Panc1 (cell line): ENCODE data around the gene TEX28. TPM values are rescaled to one million over a fixed set of nuclear protein-coding genes. Genes with fewer than 3 reads are reported as not detected.

ENCODE experiments used
- ATAC-seq: fragments of 200-7000 bp; cut with Tn5 transposase; 2 replicates; pipeline ENCODE4 v1.9.1; 2020; ENCODE audit warnings: mild to moderate bottlenecking, moderate library complexity
- BruUV-seq: library from RNA; stranded (reverse); fragments of 400-500 nt; replicated peaks from 2 replicates; lab custom pipeline; 2021; lab: Mats Ljungman, UMichigan
- CTCF ChIA-PET: fragments of 300-600 bp; sonication (Branson Sonifier 250); formaldehyde crosslinking; loops from one replicate; lab custom pipeline; 2022; ENCODE audit warnings: antibody characterized with exemption; lab: Charles Lee
- POLR2A ChIA-PET: fragments of 300-600 bp; sonication (Branson Sonifier 250); formaldehyde crosslinking; loops from one replicate; lab custom pipeline; 2022; ENCODE audit warnings: antibody characterized with exemption; lab: Charles Lee
- DNase-seq: peaks from one replicate; pipeline ENCODE4 v3.0.0-alpha.2; 2010; ENCODE audit warnings: low read depth, low spot score
- H3K27ac ChIP-seq: 2 replicates; pipeline ENCODE4 v1.5.1; 2011; ENCODE audit warnings: mild to moderate bottlenecking, low read length, inconsistent platforms
- H3K27me3 ChIP-seq: fragments of 200-500 bp; sonication (Bioruptor generic); 2 replicates; pipeline ENCODE4 v1.6.0; 2014; ENCODE audit warnings: low read length, inconsistent platforms; ENCODE audit not compliant: control insufficient read depth, insufficient read depth
- H3K36me3 ChIP-seq: fragments of 200-500 bp; sonication (Bioruptor generic); 2 replicates; pipeline ENCODE4 v1.5.1; 2014; ENCODE audit warnings: inconsistent platforms, mild to moderate bottlenecking, low read length, moderate library complexity; ENCODE audit not compliant: control insufficient read depth, insufficient read depth
- H3K4me1 ChIP-seq: 2 replicates; pipeline ENCODE4 v1.5.1; 2011; ENCODE audit warnings: inconsistent platforms, mild to moderate bottlenecking, low read length, moderate library complexity; ENCODE audit not compliant: control insufficient read depth, insufficient read depth
- H3K4me3 ChIP-seq, 2 experiments: 2 replicates each; pipeline ENCODE4 v1.5.1; 2011 to 2012; ENCODE audit warnings: low read depth in 2 of 2, low read length in 2 of 2, mild to moderate bottlenecking in 2 of 2, inconsistent platforms in 1 of 2, moderate library complexity in 1 of 2
- H3K9me3 ChIP-seq: fragments of 200-500 bp; sonication (Bioruptor generic); 2 replicates; pipeline ENCODE4 v1.5.1; 2014; ENCODE audit warnings: low read depth, mild to moderate bottlenecking, inconsistent platforms, low read length, moderate library complexity; ENCODE audit not compliant: control insufficient read depth, insufficient read depth
- POLR2AphosphoS5 ChIP-seq: IDR thresholded peaks from 2 replicates; pipeline ENCODE4 v1.6.1; 2012; ENCODE audit warnings: mild to moderate bottlenecking, low read depth, low read length, moderate library complexity
- SIN3A ChIP-seq: IDR thresholded peaks from 2 replicates; pipeline ENCODE4 v1.6.1; 2012; ENCODE audit warnings: low read depth, mild to moderate bottlenecking, low read length, moderate library complexity, borderline replicate concordance; ENCODE audit not compliant: insufficient read depth
- TCF7L2 ChIP-seq: IDR thresholded peaks from 2 replicates; pipeline ENCODE4 v1.6.1; 2011; ENCODE audit warnings: mild to moderate bottlenecking, low read depth, low read length, inconsistent platforms
- in situ Hi-C: cut with HindIII; loops from 2 replicates; pipeline ENCODE4 v1.10.0; 2016; ENCODE audit warnings: low sequenced_read_pairs, low pct_unique_long_range_greater_than_20kb
- intact Hi-C: fragments of 100-400 bp; cut with micrococcal nuclease; formaldehyde crosslinking; loops from one replicate; pipeline ENCODE4 v1.10.0; 2022; ENCODE audit not compliant: unreplicated experiment
- total RNA-seq: library from RNA; stranded (reverse); gene quantifications from one replicate; pipeline ENCODE4 v1.2.1, GENCODE V29; 2021; ENCODE audit not compliant: unreplicated experiment
- TF ChIP-seq, protein P1 (sequence below): fragments of 450-650 bp; IDR thresholded peaks from 2 replicates; pipeline ENCODE4 v1.5.1; 2017; ENCODE audit warnings: mild to moderate bottlenecking
- TF ChIP-seq, protein P2 (sequence below), 2 experiments: IDR thresholded peaks; 2 replicates each; pipeline ENCODE4 v1.6.1; 2011 to 2012; ENCODE audit warnings: low read depth in 2 of 2, control low read depth in 1 of 2, low read length in 1 of 2, mild to moderate bottlenecking in 1 of 2, moderate library complexity in 1 of 2; ENCODE audit not compliant: insufficient read depth in 1 of 2

The TEX28 gene
- total RNA-seq, 1 experiment from 2014 or later = not detected

- Histone ChIP-seq H3K4me1 (no peaks in the 10 kb centered on the region), H3K4me3 (no peak overlapping the region), H3K27ac (no peak overlapping the region), H3K36me3 (no peaks in the 10 kb centered on the region), H3K27me3 (no peaks in the 10 kb centered on the region), H3K9me3 (no peaks in the 10 kb centered on the region)
- intact Hi-C loops (no loop called here), in situ Hi-C loops (no loop called here)
- CTCF ChIA-PET = no interaction called here
- BruUV-seq = no TSS peak
- POLR2A ChIA-PET = no interaction called here
- TF ChIP-seq, protein P1, sequence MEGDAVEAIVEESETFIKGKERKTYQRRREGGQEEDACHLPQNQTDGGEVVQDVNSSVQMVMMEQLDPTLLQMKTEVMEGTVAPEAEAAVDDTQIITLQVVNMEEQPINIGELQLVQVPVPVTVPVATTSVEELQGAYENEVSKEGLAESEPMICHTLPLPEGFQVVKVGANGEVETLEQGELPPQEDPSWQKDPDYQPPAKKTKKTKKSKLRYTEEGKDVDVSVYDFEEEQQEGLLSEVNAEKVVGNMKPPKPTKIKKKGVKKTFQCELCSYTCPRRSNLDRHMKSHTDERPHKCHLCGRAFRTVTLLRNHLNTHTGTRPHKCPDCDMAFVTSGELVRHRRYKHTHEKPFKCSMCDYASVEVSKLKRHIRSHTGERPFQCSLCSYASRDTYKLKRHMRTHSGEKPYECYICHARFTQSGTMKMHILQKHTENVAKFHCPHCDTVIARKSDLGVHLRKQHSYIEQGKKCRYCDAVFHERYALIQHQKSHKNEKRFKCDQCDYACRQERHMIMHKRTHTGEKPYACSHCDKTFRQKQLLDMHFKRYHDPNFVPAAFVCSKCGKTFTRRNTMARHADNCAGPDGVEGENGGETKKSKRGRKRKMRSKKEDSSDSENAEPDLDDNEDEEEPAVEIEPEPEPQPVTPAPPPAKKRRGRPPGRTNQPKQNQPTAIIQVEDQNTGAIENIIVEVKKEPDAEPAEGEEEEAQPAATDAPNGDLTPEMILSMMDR = no peak
- no peak for TF ChIP-seq SIN3A
- TF ChIP-seq, protein P2, sequence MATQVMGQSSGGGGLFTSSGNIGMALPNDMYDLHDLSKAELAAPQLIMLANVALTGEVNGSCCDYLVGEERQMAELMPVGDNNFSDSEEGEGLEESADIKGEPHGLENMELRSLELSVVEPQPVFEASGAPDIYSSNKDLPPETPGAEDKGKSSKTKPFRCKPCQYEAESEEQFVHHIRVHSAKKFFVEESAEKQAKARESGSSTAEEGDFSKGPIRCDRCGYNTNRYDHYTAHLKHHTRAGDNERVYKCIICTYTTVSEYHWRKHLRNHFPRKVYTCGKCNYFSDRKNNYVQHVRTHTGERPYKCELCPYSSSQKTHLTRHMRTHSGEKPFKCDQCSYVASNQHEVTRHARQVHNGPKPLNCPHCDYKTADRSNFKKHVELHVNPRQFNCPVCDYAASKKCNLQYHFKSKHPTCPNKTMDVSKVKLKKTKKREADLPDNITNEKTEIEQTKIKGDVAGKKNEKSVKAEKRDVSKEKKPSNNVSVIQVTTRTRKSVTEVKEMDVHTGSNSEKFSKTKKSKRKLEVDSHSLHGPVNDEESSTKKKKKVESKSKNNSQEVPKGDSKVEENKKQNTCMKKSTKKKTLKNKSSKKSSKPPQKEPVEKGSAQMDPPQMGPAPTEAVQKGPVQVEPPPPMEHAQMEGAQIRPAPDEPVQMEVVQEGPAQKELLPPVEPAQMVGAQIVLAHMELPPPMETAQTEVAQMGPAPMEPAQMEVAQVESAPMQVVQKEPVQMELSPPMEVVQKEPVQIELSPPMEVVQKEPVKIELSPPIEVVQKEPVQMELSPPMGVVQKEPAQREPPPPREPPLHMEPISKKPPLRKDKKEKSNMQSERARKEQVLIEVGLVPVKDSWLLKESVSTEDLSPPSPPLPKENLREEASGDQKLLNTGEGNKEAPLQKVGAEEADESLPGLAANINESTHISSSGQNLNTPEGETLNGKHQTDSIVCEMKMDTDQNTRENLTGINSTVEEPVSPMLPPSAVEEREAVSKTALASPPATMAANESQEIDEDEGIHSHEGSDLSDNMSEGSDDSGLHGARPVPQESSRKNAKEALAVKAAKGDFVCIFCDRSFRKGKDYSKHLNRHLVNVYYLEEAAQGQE (IDR thresholded peaks at IDR 0.05; ENCODE audit: insufficient read depth in 1 of 2, low read depth in 2 of 2, low read length in 1 of 2) = no peak
- no peak for TF ChIP-seq POLR2AphosphoS5
- TF ChIP-seq TCF7L2 = no peak
- DNase-seq (no peak), ATAC-seq (no peak)
These were observed 3.4 kb upstream of the TEX28 start for GRCh38 chrX:154298312-154298711.

GRCh38 chrX:154296731-154297130 is 1.8 kb upstream of the TEX28 start:
- H3K27me3 ChIP-seq = no peaks in the 10 kb centered on the region
- H3K4me3 ChIP-seq = no peak overlapping the region
- CTCF ChIA-PET = interaction anchor here (0.6 kb wide), 1 partner anchor 257 kb away, joined by 4 read pairs; no protein-coding TSS in a partner anchor
- POLR2A ChIA-PET = no interaction called here
- intact Hi-C loops = no loop called here
- H3K27ac ChIP-seq = no peak overlapping the region
- H3K36me3 ChIP-seq = no peaks in the 10 kb centered on the region
- TF ChIP-seq, protein P2 (IDR thresholded peaks at IDR 0.05; ENCODE audit: insufficient read depth in 1 of 2, low read depth in 2 of 2, low read length in 1 of 2) = no peak
- TF ChIP-seq, protein P1 = no peak
- no peak for TF ChIP-seq TCF7L2
- ATAC-seq (no peak), DNase-seq (no peak)
- no TSS peak for BruUV-seq
- in situ Hi-C loops = no loop called here
- H3K4me1 ChIP-seq = no peaks in the 10 kb centered on the region
- H3K9me3 ChIP-seq = no peaks in the 10 kb centered on the region
